ENCODE results near the gene RNF157.
A peak's percentile ranks its signal among the peaks of the same experiment; 100 is the strongest.

The RNF157 gene

DNA sequence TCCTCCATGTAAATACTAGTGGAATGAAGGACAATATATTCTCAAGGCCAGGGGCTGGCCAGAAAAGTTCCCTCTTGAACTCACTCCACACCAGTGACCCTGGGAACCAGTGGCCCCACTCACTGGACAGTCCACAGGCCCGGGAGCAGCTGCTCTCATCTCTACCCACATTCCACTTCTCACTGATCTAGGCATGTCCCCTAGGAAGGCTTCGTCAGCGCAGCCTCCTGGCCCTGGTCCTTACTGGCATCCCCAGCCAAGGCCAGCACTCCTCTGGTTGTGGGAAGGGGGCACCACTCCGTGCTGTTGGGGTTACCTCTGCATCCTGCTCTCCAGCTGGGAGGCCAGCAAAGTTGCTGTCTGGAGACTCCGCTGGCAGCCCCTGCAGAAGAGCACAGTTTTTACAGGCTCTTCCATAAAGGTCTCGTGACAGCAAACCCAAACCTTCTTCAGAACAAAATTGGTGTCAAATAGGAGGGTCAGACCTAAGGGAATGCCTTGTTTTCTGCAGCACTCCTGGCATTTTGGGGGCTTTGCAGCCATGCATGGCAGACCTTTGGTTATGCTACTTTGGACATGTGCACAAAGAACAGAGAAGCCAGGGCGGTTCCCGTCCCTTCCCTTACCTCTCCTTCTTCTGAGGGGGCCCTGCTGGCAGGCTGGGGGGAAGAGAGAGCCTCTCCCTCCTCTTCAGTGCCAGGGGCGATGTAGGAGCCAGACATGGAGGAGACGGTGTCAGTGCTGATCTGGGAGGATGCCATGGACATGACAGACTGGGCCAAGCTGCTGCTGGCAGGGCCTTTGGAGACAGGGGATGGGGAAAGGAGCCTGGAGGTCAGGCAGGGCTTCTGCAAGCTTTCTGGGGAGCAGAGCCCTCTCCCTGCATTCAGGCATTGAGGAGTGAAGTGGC, 85.1 kb downstream of the RNF157 start:
- DNase-seq: no peak

- DNase-seq: no peak
These were observed 86.0 kb downstream of the RNF157 start for GRCh38 chr17:76154292-76154691.

GRCh38 chr17:76153640-76154039, 86.7 kb downstream of the RNF157 start:
- no peak for DNase-seq

DNA sequence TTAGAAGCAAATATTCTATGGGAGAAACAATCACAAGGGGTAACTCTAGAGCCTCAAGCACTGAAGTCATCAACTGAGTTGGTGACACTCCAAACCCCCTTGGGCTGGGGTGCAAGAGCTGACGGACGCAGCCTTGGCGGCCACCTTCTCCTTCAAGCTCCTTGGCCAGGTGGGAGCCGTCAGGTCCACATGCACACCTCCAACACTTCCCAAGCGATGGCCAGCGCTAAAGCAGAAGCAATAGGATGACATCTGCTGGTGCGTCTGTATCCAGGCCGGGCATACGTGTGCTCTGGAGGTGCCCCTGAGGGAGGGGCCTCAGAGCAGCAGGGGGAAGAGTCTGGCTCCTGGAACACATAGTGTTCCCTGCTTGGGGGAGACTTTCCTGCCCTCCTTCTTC, 87.1 kb downstream of the RNF157 start:
- no peak for DNase-seq

GRCh38 chr17:76152591-76152990, 87.7 kb downstream of the RNF157 start:
- no peak for DNase-seq

DNA sequence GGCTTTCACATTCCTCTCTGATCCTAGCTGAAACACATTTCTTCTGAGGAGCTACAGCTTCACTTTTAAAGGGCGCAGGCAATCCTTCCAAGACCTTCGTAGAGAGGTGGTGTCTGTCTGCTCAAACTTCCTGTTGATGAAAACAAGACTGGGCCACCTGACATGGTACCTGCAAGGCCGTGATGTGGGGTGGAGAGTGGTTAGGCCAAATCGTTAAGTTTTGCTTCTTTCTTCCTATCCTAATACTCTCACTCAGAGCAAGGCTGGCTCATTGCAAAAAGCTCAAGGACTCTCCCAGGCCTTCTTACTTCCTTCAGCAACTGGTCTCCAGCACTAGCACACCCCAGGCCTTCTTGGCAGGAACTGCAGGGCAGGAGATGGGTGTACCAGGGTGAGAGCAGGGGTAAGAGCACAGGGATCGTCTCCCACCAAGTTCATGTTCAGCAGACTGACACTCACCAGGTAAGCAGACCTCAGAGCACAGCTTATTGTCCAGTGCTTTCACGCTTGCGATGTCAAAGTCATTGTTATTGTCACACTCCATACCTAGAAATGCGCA, 88.3 kb downstream of the RNF157 start:
- DNase-seq: no peak

DNA sequence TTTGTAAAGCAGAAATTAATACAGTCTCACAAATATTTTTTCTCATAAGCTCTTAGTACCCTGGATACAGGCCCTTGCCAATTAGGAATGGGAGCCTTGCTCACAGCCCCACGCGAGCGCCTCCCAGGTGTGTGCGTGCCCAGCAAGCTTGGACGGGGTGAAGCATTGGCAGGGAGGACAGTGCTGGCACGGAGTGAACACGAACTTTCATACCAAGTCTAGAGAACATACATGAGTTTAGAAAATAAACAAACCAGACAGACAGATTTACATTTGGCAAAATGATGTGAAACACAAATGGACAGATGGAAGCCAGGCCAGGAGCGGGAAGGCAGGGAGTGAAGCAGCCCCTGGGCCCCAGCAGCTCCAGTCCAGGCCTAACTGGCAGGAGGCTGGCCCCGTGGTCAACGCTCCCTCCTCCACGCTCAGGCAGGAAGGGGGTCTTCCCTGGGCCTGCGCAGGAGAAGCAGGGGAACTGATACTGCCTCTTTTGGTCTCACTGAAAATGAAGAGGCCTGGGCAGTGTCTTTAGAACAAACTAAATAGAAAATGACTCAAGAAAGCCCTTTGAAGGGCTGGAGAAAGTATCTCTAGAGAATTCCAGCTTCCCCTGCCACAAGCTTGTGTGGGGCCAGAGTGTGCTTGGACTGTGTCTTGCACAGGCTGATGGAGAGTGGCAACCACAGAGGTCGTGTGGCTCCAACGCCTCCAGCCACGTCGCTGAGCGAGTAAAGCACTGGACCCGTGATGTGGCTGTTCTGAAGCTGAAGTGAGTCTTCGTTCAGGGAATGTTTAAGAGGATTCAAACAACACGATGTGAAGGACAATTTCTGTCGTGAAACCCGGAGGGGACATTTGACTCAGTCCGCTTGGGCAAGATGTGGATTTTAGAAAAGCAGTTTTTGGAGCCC, 89.3 kb downstream of the RNF157 start:
- DNase-seq: no peak

GRCh38 chr17:76149214-76149613, 91.1 kb downstream of the RNF157 start:
- no peak for DNase-seq

- DNase-seq: no peak
These were observed 92.3 kb downstream of the RNF157 start for GRCh38 chr17:76148015-76148326.

DNA sequence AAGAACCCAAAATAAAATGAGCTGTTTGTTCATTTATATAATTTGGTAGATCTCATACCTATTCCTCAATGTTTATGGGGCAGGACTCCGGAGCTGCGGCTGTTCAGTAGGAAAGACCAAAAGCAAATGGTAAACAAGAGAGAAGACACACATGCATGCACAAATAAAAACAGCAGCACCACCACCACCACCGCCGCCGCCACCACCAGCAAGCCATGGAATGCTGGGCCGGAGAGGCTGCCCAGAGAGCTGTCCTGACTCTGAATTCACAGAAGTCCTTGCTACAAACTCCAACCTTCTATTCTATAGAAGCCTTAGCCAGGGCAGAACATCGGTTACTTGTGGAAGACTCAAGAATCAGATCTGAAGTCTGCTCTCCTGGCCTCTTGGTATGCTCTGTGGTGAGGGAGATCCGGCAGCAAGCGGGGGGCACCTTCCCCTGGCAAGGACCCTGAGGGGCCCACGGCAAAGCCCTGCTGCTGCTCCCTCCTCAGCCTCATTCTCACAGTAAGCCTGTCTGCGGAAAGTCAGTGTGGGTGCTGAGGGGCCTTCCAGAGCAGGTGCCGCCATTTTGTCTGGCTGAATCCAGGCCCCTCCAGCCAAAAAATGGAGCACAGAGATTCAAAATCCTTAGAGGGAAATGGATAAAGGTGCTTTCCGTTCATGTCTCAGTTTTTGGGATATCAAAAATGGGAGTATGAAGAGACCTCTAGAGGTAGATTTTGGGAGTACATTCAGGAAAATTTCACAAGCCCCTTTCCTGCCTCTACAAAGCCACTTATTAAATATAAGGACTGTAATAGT, 92.9 kb downstream of the RNF157 start:
- peak; percentile 16 for DNase-seq

DNA sequence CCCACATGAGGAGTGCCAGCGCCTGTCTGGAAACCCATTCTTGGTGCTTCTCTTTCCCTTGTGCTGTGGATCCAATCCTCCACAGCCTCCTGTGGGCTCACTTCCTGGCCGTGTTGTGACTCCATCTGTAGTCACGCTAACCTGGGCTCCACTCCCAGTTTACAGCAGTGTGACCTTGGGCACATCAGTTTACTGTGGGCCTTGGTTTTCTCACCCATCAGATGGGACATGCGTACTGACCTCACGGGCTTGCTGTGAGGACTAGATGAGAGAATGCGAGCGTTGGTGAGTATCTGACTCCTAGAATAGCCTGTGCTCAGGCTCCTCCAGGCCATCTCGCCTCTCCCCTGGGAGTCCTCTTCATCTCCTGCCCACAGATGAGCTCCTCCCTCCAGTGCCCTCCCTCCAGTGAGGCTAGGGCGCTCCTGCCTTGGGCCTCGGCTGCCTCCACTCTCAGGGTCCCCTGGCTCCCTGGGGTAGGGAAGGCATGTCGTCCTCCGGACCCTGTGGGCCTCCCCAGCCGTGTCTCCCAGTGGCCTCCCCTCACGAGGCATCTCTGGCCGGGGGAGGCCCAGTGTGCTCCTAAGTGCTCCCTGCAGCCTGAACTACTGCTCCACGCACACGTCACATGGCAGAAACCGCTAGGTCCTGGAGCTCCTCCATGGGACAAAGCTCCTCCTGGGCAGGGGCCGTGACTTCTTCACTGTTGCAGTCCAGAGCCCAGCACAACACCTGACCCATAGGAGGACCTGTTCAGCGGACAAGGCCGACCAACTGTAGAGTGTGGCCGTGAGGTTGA, 94.0 kb downstream of the RNF157 start:
- no peak for DNase-seq

- DNase-seq: no peak
These were observed 94.9 kb downstream of the RNF157 start for GRCh38 chr17:76145231-76146052.

GRCh38 chr17:76142585-76143041, 97.7 kb downstream of the RNF157 start:
- DNase-seq: no peak

DNA sequence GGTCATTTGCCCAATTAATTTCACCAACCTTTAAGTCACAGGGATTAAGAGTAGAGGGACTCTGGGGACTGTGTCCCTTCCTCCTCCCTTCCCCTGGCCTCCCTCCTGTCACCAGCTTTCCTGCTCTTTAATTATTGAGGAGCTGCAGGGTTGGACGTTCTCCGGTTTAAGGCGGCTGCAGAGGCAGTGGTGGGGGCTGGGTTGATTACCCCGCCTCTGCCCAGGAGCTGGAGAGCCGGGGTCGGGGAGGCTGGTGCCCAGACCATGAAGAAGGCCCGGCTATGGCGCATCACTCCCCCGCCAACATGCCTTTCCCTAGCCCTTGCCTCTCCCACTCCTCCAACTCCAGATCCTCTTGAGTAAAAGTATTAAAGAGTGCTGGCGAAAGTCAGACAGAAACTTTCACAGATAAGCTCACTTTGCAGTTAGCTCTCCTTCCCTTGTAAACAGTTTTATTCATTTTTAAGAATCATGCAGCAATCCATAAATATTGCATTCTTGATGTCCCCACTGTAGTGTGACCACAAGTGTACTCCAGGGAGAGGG, 98.2 kb downstream of the RNF157 start:
- DNase-seq: no peak

- peak; percentile 71 for DNase-seq
These were observed 98.9 kb downstream of the RNF157 start, which contains the start of gene FOXJ1 for GRCh38 chr17:76141212-76142038. FOXJ1 (minus strand) TSS chr17:76141245; CDS start chr17:76140395, 850 bp downstream.

DNA sequence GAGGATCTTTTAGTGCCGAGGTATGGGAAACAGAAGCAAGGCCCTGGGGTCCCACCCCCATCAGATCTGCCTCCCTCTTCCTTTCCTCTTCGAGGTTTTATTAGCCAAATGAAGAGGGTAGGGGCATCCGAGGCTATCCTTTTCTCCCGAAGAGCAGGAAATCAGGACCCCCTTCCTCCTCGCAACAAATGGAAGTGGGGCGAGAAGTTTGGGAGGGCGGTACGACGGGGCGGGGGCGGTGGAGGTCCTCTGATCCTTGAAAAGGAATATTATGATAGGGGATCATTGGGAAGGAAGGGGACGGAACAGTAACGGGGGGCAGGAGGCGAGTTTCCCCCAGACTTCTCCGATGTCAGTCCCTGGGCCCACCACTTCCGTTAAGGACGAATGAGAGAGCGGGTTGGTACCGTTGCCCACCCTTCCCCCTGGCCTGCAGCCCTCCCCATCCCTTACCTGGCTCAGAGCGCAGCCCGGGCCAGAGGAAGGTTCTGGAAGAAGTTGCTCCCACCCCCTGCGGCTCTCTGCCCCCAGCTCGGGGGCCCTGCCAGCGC, 99.6 kb downstream of the RNF157 start:
- DNase-seq: no peak

GRCh38 chr17:76139801-76140660, 100.3 kb downstream of the RNF157 start:
- DNase-seq: no peak
